Measurements from ENCODE around the gene GLDN.

GRCh38 chr15:51366071-51366470 is 24.6 kb downstream of the GLDN start:
- TF ChIP-seq TAF1 (IDR thresholded peaks at IDR 0.05; ENCODE audit: low read depth, low read length): no peak
- TF ChIP-seq CTCF (IDR thresholded peaks at IDR 0.05; ENCODE audit: control extremely low read depth in 1 of 3, insufficient read depth in 1 of 3, low read depth in 1 of 3, low read length in 3 of 3): no peak
- no peak for TF ChIP-seq RAD21 (IDR thresholded peaks at IDR 0.05 in 1 of 2, conservative IDR thresholded peaks at IDR 0.05 in 1 of 2; ENCODE audit: low read depth in 2 of 2, low read length in 2 of 2)
- TF ChIP-seq POLR2A (IDR thresholded peaks at IDR 0.05; ENCODE audit: control extremely low read depth in 1 of 2, low read depth in 2 of 2, low read length in 2 of 2): no peak
- no peak for TF ChIP-seq KDM5A (IDR thresholded peaks at IDR 0.05; ENCODE audit: low read length)
- TF ChIP-seq EZH2 (IDR thresholded peaks at IDR 0.05; ENCODE audit: low read depth, low read length, severe bottlenecking): no peak
- TF ChIP-seq POLR2AphosphoS5 (IDR thresholded peaks at IDR 0.05; ENCODE audit: low read depth, low read length): no peak
